HG03135 (cell line): ENCODE results near the gene C1QTNF7.
A peak's percentile ranks its signal among the peaks of the same experiment; 100 is the strongest.

ENCODE experiments used
- ATAC-seq: cut with Tn5 transposase; IDR thresholded peaks from one replicate; pipeline ENCODE4 v1.9.1; 2021; ENCODE audit warnings: mild to moderate bottlenecking, moderate library complexity; ENCODE audit not compliant: unreplicated experiment

The C1QTNF7 gene, protein sequence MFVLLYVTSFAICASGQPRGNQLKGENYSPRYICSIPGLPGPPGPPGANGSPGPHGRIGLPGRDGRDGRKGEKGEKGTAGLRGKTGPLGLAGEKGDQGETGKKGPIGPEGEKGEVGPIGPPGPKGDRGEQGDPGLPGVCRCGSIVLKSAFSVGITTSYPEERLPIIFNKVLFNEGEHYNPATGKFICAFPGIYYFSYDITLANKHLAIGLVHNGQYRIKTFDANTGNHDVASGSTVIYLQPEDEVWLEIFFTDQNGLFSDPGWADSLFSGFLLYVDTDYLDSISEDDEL

DNA sequence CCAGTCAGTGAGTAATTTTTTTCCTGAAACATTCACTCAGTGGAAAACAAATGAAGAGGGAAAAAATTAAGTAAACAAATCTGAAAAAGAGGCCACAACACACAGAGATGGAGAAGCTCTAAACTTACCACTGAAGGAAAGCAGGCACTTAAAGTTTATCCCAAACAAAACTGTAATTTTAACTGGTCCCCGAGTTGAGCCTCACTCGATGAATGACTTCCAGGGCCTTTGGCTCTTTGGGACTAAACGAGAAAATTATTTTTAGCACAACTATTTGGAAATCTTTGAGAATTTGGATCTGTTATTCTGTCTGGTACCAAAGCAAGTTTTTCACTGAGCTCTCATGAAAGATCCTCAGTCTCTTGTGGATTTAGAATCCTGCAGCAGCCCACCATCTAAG is at the start of gene C1QTNF7:
Gene C1QTNF7 (plus strand): TSS at position 333 of the 400 bp plus-strand sequence. CDS start 7,711 bp downstream, outside the sequence.
- no peak for ATAC-seq

GRCh38 chr4:15378062-15378461 is 49.8 kb upstream of the C1QTNF7 start:
- no peak for ATAC-seq

- ATAC-seq, result no peak
Measured at GRCh38 chr4:15378493-15378892, 49.3 kb upstream of the C1QTNF7 start.

- ATAC-seq, result no peak
Measured at GRCh38 chr4:15381806-15382338, 46.0 kb upstream of the C1QTNF7 start.

- ATAC-seq, result no peak
Measured at GRCh38 chr4:15382669-15383273, 45.1 kb upstream of the C1QTNF7 start.

DNA sequence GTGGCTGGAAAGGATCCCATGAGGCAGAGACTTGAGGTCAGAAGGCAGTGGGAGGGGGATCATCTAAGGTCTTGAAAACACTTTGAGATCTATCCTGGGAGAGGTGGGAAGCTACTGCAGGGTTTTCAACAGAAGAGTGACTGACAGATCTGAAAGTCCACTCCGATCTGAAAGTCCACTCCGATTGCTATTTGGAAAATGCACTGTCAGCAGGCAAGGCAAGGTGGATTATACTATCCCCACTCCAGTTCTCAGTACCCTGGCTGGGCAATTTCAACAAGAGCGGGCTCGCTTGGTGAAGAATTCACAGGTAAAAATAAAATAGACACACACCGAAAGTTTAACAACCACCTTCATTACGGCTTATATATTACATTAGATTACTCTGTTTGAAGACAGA is 42.3 kb upstream of the C1QTNF7 start:
- ATAC-seq, result no peak

DNA sequence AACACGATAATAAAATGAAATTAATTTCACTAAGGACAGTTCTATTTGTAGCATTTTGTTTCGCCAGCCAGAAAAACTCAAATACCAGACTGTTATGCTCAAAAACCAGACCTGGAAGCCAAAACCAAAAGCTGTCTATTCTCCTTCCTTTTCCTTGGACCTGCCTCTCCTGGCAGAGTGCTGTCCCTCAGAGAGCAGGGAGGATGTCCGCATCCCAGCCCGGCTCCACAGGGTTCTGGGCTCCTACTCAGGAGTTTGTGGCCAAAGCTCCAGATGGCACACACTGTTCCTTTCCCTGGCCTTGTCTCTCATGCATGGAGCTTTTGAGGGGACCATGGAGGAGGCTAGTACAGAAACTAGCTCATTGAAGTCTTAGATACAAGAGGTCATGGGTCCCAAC is 41.9 kb upstream of the C1QTNF7 start:
- ATAC-seq, result no peak

DNA sequence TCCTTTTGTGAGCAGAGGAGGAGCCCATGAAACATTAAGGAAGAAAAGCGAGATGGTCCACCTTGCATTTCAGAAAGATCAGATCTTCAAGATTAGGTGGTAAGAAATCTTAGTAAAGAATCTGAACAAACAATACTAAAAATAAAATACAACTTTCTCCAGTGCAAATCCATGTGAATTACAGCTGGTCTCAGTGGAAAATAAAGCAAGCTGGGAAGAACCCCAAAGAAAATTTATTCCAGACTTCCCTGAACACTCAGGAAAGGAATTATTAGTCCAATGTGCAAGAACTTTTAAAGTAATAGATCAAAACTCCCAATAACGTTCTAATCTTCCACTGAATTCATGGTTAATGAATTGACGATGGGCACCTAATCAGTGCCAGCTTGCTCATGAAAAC is 37.3 kb upstream of the C1QTNF7 start:
- ATAC-seq, result no peak

DNA sequence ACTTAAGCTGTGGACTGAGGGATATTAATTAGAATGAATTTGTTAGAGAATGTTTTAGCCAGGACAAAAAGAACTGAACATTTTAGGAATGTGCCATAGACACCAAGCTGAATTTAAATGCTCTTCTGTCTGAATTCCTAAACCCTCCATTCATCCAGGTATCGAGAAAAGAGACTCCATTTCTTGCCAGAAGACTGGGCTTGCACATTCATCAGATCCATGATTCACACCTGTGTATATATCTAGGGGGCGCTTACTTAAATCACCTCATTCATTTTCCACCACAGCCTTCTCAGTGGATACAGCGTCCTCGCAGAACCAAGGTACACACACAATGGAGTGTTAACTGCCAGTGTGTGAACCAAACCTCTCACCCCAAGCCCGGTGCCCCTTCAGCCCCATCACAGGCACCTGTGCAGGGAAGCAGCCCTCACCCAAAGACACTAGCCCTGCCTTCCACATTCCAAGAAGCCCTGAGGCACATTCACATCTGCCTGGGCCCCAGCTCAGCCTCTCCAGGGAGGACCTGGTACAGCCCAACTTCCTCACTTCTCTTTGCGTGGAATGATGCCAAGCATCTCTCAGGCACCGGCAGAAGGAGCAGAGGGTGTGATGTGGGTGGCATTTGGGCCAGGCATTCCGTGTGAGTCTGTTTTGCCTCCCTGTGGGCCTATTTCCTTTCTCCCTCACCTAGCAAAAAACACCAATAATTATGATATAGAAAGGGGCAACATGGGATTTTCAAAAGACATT is 35.6 kb upstream of the C1QTNF7 start:
- ATAC-seq, result no peak

DNA sequence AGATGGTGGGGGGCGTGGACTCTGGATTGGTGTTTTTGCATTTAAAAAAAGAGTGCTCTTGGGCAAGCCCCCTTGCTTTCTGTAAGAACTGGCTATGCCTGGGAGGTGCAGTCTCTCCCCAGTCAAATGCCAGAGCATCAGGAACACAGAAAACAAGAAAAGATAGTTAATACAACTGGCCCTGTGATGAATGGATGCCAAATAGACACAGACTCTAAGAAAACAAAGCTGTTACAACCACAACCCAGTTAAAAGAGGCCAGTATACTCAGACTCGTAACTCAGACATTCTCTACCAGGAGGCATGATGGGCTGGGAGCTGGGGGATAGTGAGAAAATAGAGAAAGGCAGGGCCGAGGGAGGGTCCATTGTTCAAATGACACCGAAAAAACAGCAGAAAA is 32.5 kb upstream of the C1QTNF7 start:
- ATAC-seq, result no peak

- ATAC-seq, result peak; percentile 81
Measured at GRCh38 chr4:15396157-15396800, 31.6 kb upstream of the C1QTNF7 start.

GRCh38 chr4:15398001-15398400 is 29.8 kb upstream of the C1QTNF7 start:
- ATAC-seq, result no peak

DNA sequence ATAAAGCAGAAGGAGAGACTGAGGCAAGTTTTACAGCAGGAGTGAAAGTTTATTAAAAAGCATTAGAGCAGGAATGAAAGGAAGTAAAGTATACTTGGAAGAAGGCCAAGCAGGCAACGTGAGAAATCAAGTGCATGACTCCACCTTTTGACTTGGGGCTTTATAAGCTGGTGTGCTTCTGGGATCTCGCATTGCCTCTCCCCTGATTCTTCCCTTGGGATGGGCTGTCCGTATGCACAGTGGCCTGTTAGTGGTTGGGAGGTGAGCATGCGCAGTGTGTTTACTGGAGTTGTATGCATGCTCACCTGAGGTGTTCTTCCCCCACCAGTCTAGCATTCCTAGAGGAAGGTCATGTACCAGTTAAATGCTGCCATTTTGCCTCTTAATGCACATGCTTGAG is 29.1 kb upstream of the C1QTNF7 start:
- no peak for ATAC-seq

DNA sequence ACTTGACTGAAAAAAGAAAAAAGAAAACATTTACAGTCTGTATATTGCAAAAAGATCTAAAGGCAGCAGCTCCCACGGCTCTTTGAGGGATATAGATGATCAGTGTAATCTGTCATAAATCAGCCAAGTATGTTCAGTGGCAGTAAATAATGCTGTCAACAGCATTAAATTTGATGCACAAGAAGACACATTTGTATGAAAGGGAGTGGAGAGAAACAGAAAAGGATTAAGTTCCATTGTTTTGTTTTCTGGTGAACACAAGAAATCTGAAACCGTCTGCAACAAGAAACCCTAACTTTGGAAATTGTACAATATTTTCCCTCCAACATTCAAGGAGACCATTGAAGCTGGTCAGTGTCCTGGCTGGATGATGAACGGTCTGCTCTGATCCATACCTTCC is 27.6 kb upstream of the C1QTNF7 start:
- no peak for ATAC-seq

DNA sequence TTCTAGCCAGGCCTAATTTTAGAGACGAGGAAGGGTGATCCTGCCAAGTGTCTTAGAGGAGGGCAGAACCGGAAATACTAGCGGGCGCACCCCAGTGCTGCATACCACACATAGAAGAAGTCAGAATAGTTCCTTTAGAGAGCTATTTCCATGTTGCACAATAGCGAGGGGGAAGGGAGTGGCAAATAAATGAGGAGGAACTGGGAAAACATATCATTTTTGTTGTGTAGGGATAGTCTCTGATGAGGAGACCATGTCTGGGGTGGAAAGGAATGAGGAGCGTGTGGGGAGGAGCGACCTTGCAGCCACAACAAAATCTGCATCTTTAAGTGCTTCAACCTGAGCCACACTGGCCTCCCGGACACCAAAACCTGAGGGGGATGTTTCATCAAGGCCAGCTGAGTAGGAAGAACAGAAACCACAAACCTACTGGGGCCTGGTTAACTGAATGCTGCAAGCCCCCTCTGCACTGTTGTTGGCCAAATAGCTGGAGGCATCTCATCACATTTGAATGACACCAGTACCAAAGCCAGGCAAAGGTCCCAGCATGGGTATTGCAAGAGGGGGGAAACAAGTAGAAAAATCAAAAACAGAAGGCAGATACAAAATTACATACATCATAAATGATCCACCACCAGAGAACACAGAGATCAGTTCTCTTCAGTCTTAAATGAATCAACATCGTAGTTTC is 26.7 kb upstream of the C1QTNF7 start:
- peak; percentile 46 for ATAC-seq

DNA sequence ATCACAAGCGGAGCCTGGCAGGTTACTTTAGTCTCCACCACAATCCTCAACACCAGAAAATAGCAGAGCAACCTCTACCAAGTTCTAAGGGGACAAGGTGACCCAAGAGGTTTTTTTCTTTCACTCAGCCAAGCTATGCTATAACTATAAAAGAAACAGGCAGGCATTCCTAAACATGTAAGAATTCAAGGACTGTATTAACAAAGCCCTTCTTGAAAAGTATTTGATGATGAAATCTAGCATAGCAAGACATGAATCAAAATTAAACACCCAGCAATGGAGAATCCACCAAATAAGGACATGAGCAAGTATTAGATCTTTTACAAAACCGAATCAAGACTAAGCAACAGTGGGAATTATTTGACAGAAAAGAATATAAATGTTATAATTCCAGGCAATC is 25.7 kb upstream of the C1QTNF7 start:
- no peak for ATAC-seq

GRCh38 chr4:15402974-15403373 is 24.9 kb upstream of the C1QTNF7 start:
- ATAC-seq, result no peak

- no peak for ATAC-seq
Measured at GRCh38 chr4:15405018-15405417, 22.8 kb upstream of the C1QTNF7 start.

DNA sequence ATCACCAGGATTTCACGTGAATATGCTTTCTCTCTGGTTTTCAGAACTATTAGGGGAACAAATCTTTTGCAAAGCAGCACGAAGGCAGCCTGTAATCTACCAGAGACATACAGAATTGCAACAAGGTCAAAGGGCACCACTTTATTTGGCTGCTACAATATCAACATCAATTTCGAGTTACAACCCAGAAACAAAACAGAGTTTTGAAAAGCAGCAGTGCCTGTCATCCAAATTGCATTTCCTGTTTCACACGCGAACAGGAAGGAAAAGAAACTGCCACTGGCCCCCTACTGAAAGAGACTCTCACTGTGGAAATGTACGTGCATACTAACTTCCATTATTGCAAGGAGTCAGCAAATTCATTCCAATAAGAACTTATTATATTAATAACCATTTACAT is 17.1 kb upstream of the C1QTNF7 start:
- ATAC-seq, result no peak

DNA sequence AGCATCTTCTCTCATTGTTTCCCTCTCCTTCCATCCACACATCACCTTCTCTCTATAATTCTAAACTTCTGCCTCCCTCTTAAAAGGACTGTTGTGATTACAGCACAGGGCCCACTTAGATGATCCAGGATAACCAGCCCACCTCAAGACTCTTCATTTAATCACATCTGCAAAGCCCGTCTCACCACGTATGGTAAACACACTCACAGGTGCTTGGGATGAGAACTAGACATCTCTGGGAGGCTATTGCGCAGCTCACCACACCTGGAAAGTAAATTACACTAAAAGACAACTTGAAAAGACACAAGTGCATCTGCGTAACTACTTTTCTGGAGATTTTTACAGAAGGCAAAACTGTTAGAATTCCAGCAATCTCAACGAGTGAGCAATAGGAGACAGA is 15.4 kb upstream of the C1QTNF7 start:
- no peak for ATAC-seq
